ENCODE measurements around the gene ST3GAL3.

ST3GAL3 gene

DNA sequence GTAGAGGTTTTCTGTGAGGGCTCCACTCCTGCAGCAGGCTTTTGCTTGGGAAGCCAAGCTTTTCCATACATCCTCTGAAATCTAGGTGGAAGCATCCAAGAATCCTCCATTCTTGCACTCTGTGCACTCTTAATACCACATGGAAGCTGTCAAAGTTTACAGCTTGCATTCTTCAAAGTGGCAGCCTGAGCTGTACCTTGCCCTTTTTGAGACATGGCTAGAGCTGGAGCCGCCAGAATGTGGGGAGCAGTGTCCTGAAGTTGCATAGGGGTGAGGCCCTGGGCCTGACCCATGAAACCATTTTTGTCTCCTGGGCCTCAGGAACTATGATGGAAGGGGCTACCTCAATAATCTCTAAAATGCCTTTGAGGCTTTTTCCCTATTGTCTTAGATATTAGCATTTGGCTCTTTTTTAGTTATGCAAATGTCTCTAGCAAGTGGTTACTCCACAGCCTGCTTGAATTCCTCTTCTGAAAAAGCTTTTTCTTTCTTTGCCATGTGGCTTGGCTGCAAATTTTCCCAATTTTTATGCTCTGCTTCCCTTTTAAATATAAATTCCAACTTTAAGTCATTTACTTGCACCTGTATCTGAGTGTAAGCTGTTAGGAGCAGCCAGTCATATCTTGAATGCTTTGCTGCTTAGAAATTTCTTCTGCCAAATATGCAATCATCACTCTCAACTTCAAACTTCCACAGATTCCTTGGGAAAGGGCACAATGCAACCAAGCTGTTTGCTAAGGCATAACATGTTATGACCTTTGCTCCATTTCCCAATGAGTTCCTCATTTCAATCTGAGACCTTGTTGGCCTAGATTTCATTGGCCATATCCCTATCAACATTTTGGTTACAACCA, 134.2 kb downstream of the ST3GAL3 start:
- Histone ChIP-seq H3K36me3 (ENCODE audit: insufficient read depth, low read length) (peaks cover 4% of the 10 kb centered on the region), H3K9me3 (ENCODE audit: control insufficient read depth, insufficient read depth, low read length) (peaks cover 19% of the 10 kb centered on the region), H3K4me1 (ENCODE audit: insufficient read depth, low read length) (peaks cover 17% of the 10 kb centered on the region), H3K9ac (ENCODE audit: low read depth, low read length) (0 out of 2 replicates have a peak overlapping the region, but pooled peaks have one; percentile 4)

DNA sequence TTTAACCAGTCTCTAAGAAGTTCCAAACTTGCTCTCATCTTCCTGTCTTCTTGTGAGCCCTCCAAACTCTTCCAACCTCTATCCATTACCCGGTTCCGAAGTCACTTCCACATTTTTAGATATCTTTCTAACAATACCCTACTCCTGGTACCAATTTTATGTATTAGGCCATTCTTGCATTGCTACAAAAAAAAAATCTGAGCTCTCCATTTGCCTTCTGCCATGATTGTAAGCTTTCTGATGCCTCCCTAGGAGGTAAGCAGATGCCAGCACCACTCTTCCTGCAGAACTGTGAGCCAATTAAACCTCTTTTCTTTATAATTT, 134.8 kb downstream of the ST3GAL3 start:
- peaks cover 4% of the 10 kb centered on the region for H3K36me3 ChIP-seq (ENCODE audit: insufficient read depth, low read length)
- no peak overlapping the region for H3K9ac ChIP-seq (ENCODE audit: low read depth, low read length)
- H3K9me3 ChIP-seq (ENCODE audit: control insufficient read depth, insufficient read depth, low read length) = peaks cover 19% of the 10 kb centered on the region
- H3K4me1 ChIP-seq (ENCODE audit: insufficient read depth, low read length) = peaks cover 14% of the 10 kb centered on the region

DNA sequence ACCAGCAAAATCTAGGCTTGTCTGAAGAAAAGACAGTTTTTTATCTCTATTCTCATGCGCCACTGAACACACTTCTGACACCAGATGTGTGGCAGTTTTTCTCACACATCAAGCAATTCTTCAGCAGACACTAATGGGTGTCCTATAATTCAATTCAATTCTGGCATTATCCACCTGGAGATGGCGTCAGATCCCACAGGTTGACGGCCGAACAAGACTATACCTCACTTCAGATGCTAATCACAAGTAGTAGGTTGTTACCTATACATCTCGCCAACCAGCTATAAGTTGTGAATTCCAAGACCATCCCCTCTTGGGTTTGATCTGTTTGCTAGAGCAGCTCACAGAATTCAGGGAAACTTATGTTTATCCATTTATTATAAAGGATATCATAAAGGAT, 136.3 kb downstream of the ST3GAL3 start:
- peaks cover 14% of the 10 kb centered on the region for H3K4me1 ChIP-seq (ENCODE audit: insufficient read depth, low read length)
- H3K9ac ChIP-seq (ENCODE audit: low read depth, low read length) = no peak overlapping the region
- peaks cover 4% of the 10 kb centered on the region for H3K36me3 ChIP-seq (ENCODE audit: insufficient read depth, low read length)
- peaks cover 19% of the 10 kb centered on the region for H3K9me3 ChIP-seq (ENCODE audit: control insufficient read depth, insufficient read depth, low read length)

DNA sequence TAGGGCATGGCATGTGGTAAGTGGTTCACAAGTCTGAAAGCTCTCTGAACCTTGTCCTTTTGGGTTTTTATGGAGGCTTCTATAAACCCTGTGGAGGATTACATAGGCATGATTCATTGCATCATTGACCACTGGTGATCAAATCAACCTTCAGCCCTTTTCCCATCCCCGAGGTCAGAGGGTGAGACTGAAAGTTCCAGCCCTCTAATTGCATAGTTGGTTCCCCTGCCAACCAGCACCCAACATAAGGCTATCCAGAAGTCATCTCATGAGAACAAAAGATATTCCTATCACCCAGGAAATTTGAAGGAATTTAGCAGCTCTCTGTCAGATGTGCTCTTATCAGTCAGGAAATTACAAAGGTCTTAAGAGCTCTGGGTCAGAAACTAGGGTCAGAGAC, 136.8 kb downstream of the ST3GAL3 start:
- H3K36me3 ChIP-seq (ENCODE audit: insufficient read depth, low read length) = peaks cover 4% of the 10 kb centered on the region
- H3K9ac ChIP-seq (ENCODE audit: low read depth, low read length) = no peak overlapping the region
- peaks cover 19% of the 10 kb centered on the region for H3K9me3 ChIP-seq (ENCODE audit: control insufficient read depth, insufficient read depth, low read length)
- H3K4me1 ChIP-seq (ENCODE audit: insufficient read depth, low read length) = peaks cover 14% of the 10 kb centered on the region

DNA sequence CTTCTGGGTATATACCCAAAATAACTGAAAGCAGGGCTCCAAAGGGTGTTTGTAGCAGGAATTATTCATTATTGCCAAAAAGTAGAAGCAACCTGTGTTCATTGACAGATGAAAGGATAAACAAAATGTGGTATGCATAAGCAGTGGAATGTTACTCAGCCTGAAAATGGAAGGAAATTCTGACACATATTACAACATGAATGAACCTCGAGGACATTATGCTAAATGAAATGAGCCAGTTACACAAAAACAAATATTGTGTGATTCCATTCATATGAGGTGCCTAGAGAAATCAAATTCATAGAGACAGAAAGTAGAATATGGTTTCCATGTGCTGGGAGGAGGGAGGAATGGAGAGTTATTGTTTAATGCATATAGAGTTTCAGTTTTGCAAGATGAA, 140.0 kb downstream of the ST3GAL3 start:
- H3K4me1 ChIP-seq (ENCODE audit: insufficient read depth, low read length) = no peaks in the 10 kb centered on the region
- H3K36me3 ChIP-seq (ENCODE audit: insufficient read depth, low read length) = peaks cover 4% of the 10 kb centered on the region
- no peak overlapping the region for H3K9ac ChIP-seq (ENCODE audit: low read depth, low read length)
- peaks cover 9% of the 10 kb centered on the region for H3K9me3 ChIP-seq (ENCODE audit: control insufficient read depth, insufficient read depth, low read length)

DNA sequence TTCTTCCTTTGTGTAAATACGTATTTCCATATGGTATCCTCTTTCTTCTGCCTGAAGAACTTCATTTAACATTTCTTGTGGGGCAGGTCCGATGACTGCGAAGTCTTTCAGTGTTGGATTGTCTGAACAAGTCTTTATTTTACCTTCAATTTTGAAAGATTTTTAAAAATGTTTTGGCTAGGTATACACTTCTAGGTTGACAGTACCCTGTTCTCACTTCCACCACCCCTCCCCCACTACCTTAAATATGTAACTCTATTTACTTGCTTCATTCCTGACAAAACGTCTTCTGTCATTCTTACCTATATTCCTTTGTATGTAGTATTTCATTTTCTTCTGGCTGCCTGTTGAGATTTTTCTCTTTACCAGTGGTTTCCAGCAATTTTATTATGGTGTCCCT, 140.5 kb downstream of the ST3GAL3 start:
- Histone ChIP-seq H3K9ac (ENCODE audit: low read depth, low read length) (no peak overlapping the region), H3K4me1 (ENCODE audit: insufficient read depth, low read length) (no peaks in the 10 kb centered on the region), H3K9me3 (ENCODE audit: control insufficient read depth, insufficient read depth, low read length) (peaks cover 5% of the 10 kb centered on the region), H3K36me3 (ENCODE audit: insufficient read depth, low read length) (peaks cover 4% of the 10 kb centered on the region)

DNA sequence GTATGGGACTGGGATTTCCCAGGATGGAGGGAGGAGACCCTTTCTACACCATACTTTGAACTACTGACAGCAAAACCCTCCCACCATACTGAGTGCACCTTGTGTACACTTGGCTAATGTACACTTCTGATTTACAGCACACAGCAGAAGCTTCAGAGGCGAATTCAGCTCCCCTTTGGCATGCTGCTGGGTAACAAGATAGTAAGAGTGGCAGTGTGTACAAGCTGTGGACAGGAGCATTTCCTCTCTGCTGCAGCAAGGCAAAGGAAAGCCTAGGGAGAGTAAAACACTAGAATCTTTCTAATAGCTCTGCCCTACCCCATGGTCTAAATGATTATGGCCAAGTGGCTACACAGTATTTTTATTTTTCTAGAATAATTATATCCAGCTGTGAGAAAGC, 142.3 kb downstream of the ST3GAL3 start:
- Histone ChIP-seq H3K9me3 (ENCODE audit: control insufficient read depth, insufficient read depth, low read length) (no peaks in the 10 kb centered on the region), H3K4me1 (ENCODE audit: insufficient read depth, low read length) (no peaks in the 10 kb centered on the region), H3K36me3 (ENCODE audit: insufficient read depth, low read length) (no peaks in the 10 kb centered on the region; the same call in 1 of the 2 replicates), H3K9ac (ENCODE audit: low read depth, low read length) (no peak overlapping the region)

DNA sequence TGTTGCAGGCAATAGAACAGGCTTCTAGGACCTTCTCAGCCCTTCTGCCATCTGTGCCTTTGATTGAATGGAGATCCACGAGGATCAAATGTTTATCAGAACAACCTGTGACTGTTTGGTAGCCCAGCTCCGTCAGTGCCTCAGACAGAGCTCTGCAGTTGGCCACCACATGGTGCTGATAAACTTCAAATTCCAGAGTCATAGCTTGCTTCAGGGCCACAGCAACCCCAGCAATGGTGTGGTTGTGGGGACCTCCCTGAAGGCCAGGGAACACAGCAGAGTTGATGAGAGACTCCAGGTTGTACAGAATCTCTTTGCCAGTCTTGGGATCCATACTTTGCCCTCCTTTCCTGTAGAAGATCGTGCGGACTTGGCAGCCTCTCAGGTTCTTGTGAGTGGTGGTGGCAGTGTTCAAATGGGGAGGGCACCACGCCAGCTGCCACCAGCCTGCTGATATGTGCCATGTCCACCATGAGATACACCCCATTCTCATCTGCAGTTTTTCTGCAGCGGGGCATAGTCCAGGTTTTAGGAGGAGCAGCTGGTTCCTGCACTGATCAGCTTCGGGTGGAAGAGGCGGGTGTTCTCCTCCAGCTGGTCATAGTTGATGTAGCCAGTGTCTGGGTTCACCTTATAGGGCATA, 143.4 kb downstream of the ST3GAL3 start:
- no peak overlapping the region for H3K9ac ChIP-seq (ENCODE audit: low read depth, low read length)
- no peaks in the 10 kb centered on the region; the same call in 1 of the 2 replicates for H3K36me3 ChIP-seq (ENCODE audit: insufficient read depth, low read length)
- no peaks in the 10 kb centered on the region for H3K9me3 ChIP-seq (ENCODE audit: control insufficient read depth, insufficient read depth, low read length)
- no peaks in the 10 kb centered on the region for H3K4me1 ChIP-seq (ENCODE audit: insufficient read depth, low read length)

DNA sequence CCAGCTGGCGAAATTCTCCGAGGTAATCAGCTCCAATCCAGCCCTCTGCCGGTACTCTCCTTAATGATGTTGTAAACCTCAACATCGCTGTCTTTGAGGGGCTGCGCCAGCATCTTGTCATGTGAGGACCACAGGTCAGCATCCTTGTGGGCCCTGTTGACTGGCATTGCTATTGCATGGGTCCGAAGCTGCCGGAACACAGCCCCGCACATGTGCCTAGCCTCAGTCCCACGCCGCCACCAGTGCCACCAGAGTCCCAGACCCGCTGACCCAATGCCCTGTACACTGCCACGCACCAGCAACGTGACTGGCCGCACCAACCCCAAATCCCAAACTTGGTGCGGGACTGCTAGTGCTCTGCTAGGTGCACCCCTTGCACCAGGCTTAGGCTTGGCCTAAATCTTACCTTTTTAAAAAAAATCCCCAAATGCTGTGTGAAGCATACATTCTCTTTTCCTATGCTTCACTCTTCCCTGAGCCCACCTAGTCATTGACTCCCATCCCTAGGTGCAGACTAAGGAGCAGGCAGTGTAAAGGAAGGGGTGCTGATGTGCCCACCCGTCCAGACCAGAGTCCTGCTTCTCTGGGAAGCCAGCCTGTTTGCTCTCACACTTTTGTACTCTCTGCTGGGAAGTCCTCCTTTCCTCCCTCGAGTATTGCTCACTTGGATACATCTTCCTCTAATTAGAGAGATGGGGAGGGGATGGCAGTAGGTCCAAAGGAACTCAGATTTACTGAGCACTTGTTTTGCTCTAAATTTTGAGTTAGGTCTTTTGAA, 144.4 kb downstream of the ST3GAL3 start:
- H3K9ac ChIP-seq (ENCODE audit: low read depth, low read length) = no peak overlapping the region
- H3K9me3 ChIP-seq (ENCODE audit: control insufficient read depth, insufficient read depth, low read length) = no peaks in the 10 kb centered on the region
- H3K4me1 ChIP-seq (ENCODE audit: insufficient read depth, low read length) = no peaks in the 10 kb centered on the region
- H3K36me3 ChIP-seq (ENCODE audit: insufficient read depth, low read length) = no peaks in the 10 kb centered on the region; the same call in 1 of the 2 replicates

DNA sequence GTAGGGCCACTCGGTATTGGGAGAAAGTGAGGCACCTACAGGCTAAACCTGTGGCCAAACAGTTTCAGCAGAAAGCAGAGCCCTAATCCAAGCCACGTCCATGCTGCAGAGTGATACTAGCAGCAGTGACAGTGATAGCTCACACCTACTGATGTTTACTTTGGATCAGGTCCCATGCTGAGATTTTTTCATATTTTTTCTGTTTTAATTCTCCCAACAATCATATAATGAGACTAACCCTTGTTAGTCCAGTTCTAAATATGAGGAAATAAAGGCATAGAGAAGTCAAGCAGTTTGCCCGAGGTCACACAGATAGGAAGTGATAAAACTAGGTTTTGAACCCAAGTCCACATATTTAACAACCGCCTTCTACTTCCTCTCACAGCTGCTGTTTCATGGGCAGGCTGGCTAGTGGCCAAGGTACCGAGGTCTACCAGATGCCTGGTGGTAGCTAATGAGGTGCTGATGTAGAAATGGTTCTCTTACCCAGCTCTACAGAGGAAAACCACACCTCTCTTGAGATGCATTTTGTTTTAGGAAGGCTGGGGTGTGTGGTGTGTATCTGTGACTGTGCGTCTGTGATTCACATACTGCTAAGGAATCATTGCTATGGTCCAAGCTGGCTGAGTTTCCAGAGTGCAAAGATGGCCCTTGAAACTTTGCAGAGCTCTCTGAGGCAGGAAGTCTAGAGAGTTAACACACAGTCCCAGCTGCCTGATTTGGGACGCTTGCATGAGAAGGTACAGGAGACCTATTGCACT, 146.0 kb downstream of the ST3GAL3 start:
- no peaks in the 10 kb centered on the region; the same call in 1 of the 2 replicates for H3K36me3 ChIP-seq (ENCODE audit: insufficient read depth, low read length)
- no peaks in the 10 kb centered on the region for H3K9me3 ChIP-seq (ENCODE audit: control insufficient read depth, insufficient read depth, low read length)
- H3K9ac ChIP-seq (ENCODE audit: low read depth, low read length) = no peak overlapping the region
- H3K4me1 ChIP-seq (ENCODE audit: insufficient read depth, low read length) = peaks cover 5% of the 10 kb centered on the region; the same call in 1 of the 2 replicates

DNA sequence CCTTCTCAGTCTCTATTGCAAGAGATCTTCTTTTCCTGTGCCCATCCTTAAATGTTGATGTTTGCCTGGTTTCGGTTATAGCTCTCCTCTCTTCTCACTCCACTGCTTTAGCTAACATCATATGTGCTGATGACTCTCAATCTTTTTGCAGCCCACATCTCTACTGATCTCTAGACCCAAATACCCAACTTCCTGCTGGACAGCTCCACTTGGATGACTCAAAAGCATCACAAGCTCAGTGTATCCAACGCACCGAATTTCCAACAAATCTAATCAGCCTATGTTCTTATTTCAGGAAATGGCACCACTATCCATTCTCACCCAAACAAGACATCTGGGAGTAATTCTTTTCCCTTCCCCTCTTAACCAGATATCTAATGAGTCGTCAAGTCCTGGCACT, 147.1 kb downstream of the ST3GAL3 start:
- Histone ChIP-seq H3K4me1 (ENCODE audit: insufficient read depth, low read length) (peaks cover 10% of the 10 kb centered on the region; the same call in 1 of the 2 replicates), H3K9ac (ENCODE audit: low read depth, low read length) (no peak overlapping the region), H3K36me3 (ENCODE audit: insufficient read depth, low read length) (no peaks in the 10 kb centered on the region; the same call in 1 of the 2 replicates), H3K9me3 (ENCODE audit: control insufficient read depth, insufficient read depth, low read length) (no peaks in the 10 kb centered on the region)

DNA sequence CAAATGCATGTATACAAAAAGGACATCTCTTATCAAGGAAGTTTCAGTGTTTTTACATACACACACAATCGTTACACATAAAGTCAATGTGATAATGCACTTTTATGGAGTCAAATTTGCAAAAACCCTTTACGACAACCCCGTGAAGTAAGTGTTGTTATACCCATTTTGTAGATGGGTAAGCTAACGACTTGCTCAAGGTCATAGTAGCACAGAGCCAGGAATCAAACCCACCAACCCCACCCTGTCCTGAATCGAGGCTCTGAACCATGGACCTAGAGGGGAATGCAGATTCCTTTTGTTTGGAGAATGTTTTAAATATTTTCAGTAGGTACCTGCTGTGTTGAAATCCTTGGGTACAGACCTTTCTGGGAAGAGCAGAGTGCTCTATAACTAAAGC, 148.9 kb downstream of the ST3GAL3 start:
- Histone ChIP-seq H3K9me3 (ENCODE audit: control insufficient read depth, insufficient read depth, low read length) (no peaks in the 10 kb centered on the region), H3K4me1 (ENCODE audit: insufficient read depth, low read length) (peaks cover 10% of the 10 kb centered on the region; the same call in 1 of the 2 replicates), H3K9ac (ENCODE audit: low read depth, low read length) (no peak overlapping the region), H3K36me3 (ENCODE audit: insufficient read depth, low read length) (no peaks in the 10 kb centered on the region)

DNA sequence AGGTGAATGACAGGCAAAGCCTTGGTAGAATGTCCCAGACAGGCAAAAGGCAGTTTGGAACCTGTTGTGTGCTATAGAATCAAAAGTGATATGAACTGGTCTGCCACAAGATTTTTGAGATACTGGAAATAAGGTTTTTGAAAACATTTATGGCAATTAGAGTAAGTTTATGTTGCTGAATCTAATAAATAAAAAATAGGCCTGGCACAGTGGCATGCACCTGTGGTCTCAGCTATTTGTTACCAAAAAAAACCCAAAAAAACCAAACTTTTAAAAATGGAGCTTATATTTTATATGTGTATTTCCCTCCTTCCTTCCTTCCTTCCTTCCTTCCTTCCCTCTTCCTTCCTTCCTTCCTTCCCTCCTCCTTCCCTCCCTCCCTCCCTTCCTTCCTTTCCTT, 149.8 kb downstream of the ST3GAL3 start:
- Histone ChIP-seq H3K9ac (ENCODE audit: low read depth, low read length) (no peak overlapping the region), H3K9me3 (ENCODE audit: control insufficient read depth, insufficient read depth, low read length) (no peaks in the 10 kb centered on the region), H3K36me3 (ENCODE audit: insufficient read depth, low read length) (no peaks in the 10 kb centered on the region), H3K4me1 (ENCODE audit: insufficient read depth, low read length) (peaks cover 10% of the 10 kb centered on the region; the same call in 1 of the 2 replicates)

DNA sequence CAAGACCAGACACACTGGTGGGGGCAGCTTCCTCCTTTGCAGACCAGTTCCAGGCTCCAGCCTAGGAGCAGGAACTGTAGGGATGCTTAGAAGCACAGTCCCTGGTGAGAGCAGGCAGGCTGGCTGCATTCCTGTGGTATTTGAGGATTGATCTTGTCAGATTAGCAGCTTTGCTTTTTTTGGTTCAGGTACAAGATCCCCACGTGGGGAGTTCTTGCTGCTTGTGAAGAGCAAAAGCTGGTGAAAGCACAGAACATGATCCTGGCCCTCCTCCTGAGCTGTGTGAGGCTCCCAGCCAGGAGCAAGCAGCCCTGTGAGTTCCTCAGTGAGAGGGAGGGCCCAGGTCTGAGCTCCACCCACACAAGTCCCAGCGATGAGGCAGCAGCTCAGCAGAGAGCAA, 151.0 kb downstream of the ST3GAL3 start:
- H3K36me3 ChIP-seq (ENCODE audit: insufficient read depth, low read length) = no peaks in the 10 kb centered on the region
- no peaks in the 10 kb centered on the region for H3K9me3 ChIP-seq (ENCODE audit: control insufficient read depth, insufficient read depth, low read length)
- H3K9ac ChIP-seq (ENCODE audit: low read depth, low read length) = no peak overlapping the region
- peaks cover 10% of the 10 kb centered on the region; the same call in 1 of the 2 replicates for H3K4me1 ChIP-seq (ENCODE audit: insufficient read depth, low read length)
